Caco-2 (cell line): ENCODE results near the gene SDHB. TPM values are rescaled to one million over a fixed set of nuclear protein-coding genes. Genes with fewer than 3 reads are reported as not detected.

ENCODE experiments used
- BruUV-seq: library from RNA; stranded (reverse); fragments of 400-500 nt; replicated peaks from 2 replicates; lab custom pipeline; 2021; lab: Mats Ljungman, UMichigan
- CTCF ChIA-PET: fragments of 300-600 bp; sonication (Branson Sonifier 250); formaldehyde crosslinking; loops from one replicate; lab custom pipeline; 2022; ENCODE audit warnings: antibody characterized with exemption; lab: Charles Lee
- POLR2A ChIA-PET: fragments of 300-600 bp; sonication (Branson Sonifier 250); formaldehyde crosslinking; loops from one replicate; lab custom pipeline; 2022; ENCODE audit warnings: antibody characterized with exemption; lab: Charles Lee
- DNase-seq, 2 experiments: peaks; one replicate each; pipeline versions ENCODE4 v3.0.0 to v3.0.0-alpha.2; 2020 to 2022
- H3K27me3 ChIP-seq: replicated peaks from 2 replicates; pipeline ENCODE4 v1.6.0; 2011; ENCODE audit warnings: low read length; ENCODE audit not compliant: control insufficient read depth, insufficient read depth
- H3K36me3 ChIP-seq: 2 replicates; pipeline ENCODE4 v1.5.1; 2011; ENCODE audit warnings: low read length; ENCODE audit not compliant: control insufficient read depth, insufficient read depth
- H3K4me1 ChIP-seq: fragments of 250-450 bp; sonication (Bioruptor Pico); 2 replicates; pipeline ENCODE4 v1.5.1; 2020; ENCODE audit warnings: mild to moderate bottlenecking
- H3K4me3 ChIP-seq: 2 replicates; pipeline ENCODE4 v1.5.1; 2011; ENCODE audit warnings: low read depth, mild to moderate bottlenecking, control low read depth, low read length
- H3K9me3 ChIP-seq: fragments of 250-450 bp; sonication (Bioruptor Pico); 2 replicates; pipeline ENCODE4 v1.5.1; 2020; ENCODE audit warnings: mild to moderate bottlenecking, moderate library complexity
- H3K27ac Mint-ChIP-seq: one replicate; pipeline ENCODE4 v1.8.0; 2022; ENCODE audit warnings: mixed read lengths; ENCODE audit not compliant: unreplicated experiment
- H3K27me3 Mint-ChIP-seq: one replicate; pipeline ENCODE4 v1.8.0; 2022; ENCODE audit warnings: mixed read lengths; ENCODE audit not compliant: insufficient read depth, unreplicated experiment
- H3K36me3 Mint-ChIP-seq: one replicate; pipeline ENCODE4 v1.8.0; 2022; ENCODE audit warnings: mild to moderate bottlenecking, mixed read lengths; ENCODE audit not compliant: insufficient read depth, unreplicated experiment
- H3K4me1 Mint-ChIP-seq: one replicate; pipeline ENCODE4 v1.8.0; 2022; ENCODE audit warnings: low read depth, mixed read lengths; ENCODE audit not compliant: unreplicated experiment
- H3K4me3 Mint-ChIP-seq: one replicate; pipeline ENCODE4 v1.8.0; 2022; ENCODE audit warnings: mild to moderate bottlenecking, moderate library complexity, mixed read lengths; ENCODE audit not compliant: unreplicated experiment
- H3K9me3 Mint-ChIP-seq: one replicate; pipeline ENCODE4 v1.8.0; 2022; ENCODE audit warnings: mixed read lengths; ENCODE audit not compliant: unreplicated experiment
- CTCF ChIP-seq, 2 experiments: fragments of 200-600 bp in 1 of 2; IDR thresholded peaks; 1 replicate in 1 of 2; 2 replicates in 1 of 2; pipeline versions ENCODE4 v1.5.1 to v1.8.0; 2011 to 2022; ENCODE audit warnings: antibody characterized with exemption in 1 of 2, control low read depth in 1 of 2, inconsistent platforms in 1 of 2, low read depth in 1 of 2, low read length in 1 of 2, mild to moderate bottlenecking in 1 of 2, moderate library complexity in 1 of 2; ENCODE audit not compliant: insufficient read depth in 1 of 2, severe bottlenecking in 1 of 2, unreplicated experiment in 1 of 2
- intact Hi-C: fragments of 100-400 bp; cut with micrococcal nuclease; formaldehyde crosslinking; loops from one replicate; pipeline ENCODE4 v1.10.0; 2022; ENCODE audit not compliant: unreplicated experiment
- total RNA-seq: library from RNA; stranded (reverse); gene quantifications from 2 replicates; pipeline ENCODE4 v1.2.3, GENCODE V29; 2022

The SDHB gene
- total RNA-seq, 1 experiment from 2014 or later, result 91.5 TPM

- ChIA-PET POLR2A (no interaction called here), CTCF (no interaction called here)
- Mint-ChIP-seq H3K4me1 (no peaks in the 10 kb centered on the region), H3K36me3 (peaks cover 36% of the 10 kb centered on the region), H3K9me3 (no peaks in the 10 kb centered on the region), H3K27me3 (no peaks in the 10 kb centered on the region), H3K27ac (no peak overlapping the region), H3K4me3 (no peak overlapping the region)
- BruUV-seq, result no TSS peak
- intact Hi-C loops, result no loop called here
- Histone ChIP-seq H3K4me3 (no peak overlapping the region), H3K36me3 (no peaks in the 10 kb centered on the region), H3K27me3 (no peaks in the 10 kb centered on the region), H3K9me3 (no peaks in the 10 kb centered on the region), H3K4me1 (no peaks in the 10 kb centered on the region)
- TF ChIP-seq CTCF (IDR thresholded peaks at IDR 0.05; ENCODE audit: insufficient read depth in 1 of 2, low read depth in 1 of 2, low read length in 1 of 2, severe bottlenecking in 1 of 2, unreplicated experiment in 1 of 2), result no peak
- no peak for DNase-seq
Observed at GRCh38 chr1:17031436-17031835, 22.4 kb downstream of the SDHB start.

GRCh38 chr1:17030206-17030605, 23.6 kb downstream of the SDHB start:
- TF ChIP-seq CTCF (IDR thresholded peaks at IDR 0.05; ENCODE audit: insufficient read depth in 1 of 2, low read depth in 1 of 2, low read length in 1 of 2, severe bottlenecking in 1 of 2, unreplicated experiment in 1 of 2), result no peak
- H3K27me3 Mint-ChIP-seq, result no peaks in the 10 kb centered on the region
- Histone ChIP-seq H3K27me3 (no peaks in the 10 kb centered on the region), H3K4me1 (no peaks in the 10 kb centered on the region), H3K36me3 (no peaks in the 10 kb centered on the region), H3K9me3 (no peaks in the 10 kb centered on the region), H3K4me3 (no peak overlapping the region)
- intact Hi-C loops, result no loop called here
- no peaks in the 10 kb centered on the region for H3K9me3 Mint-ChIP-seq
- CTCF ChIA-PET, result no interaction called here
- no peak overlapping the region for H3K27ac Mint-ChIP-seq
- no peaks in the 10 kb centered on the region for H3K4me1 Mint-ChIP-seq
- BruUV-seq, result no TSS peak
- H3K4me3 Mint-ChIP-seq, result no peak overlapping the region
- POLR2A ChIA-PET, result no interaction called here
- DNase-seq, result no peak
- H3K36me3 Mint-ChIP-seq, result peaks cover 29% of the 10 kb centered on the region

GRCh38 chr1:17028662-17029188, 25.1 kb downstream of the SDHB start:
- no peaks in the 10 kb centered on the region for H3K9me3 ChIP-seq
- Mint-ChIP-seq H3K27ac (no peak overlapping the region), H3K4me3 (no peak overlapping the region), H3K4me1 (no peaks in the 10 kb centered on the region), H3K9me3 (no peaks in the 10 kb centered on the region), H3K36me3 (peaks cover 37% of the 10 kb centered on the region), H3K27me3 (no peaks in the 10 kb centered on the region)
- ChIA-PET CTCF (interaction anchor here (0.6 kb wide), 1 partner anchor 166 kb away, joined by 9 read pairs; no protein-coding TSS in a partner anchor), POLR2A (no interaction called here)
- no peaks in the 10 kb centered on the region for H3K4me1 ChIP-seq
- no peak overlapping the region for H3K4me3 ChIP-seq
- TF ChIP-seq CTCF (IDR thresholded peaks at IDR 0.05; ENCODE audit: insufficient read depth in 1 of 2, low read depth in 1 of 2, low read length in 1 of 2, severe bottlenecking in 1 of 2, unreplicated experiment in 1 of 2), result no peak
- H3K36me3 ChIP-seq, result no peaks in the 10 kb centered on the region
- intact Hi-C loops, result no loop called here
- no TSS peak for BruUV-seq
- DNase-seq, result no peak
- no peaks in the 10 kb centered on the region for H3K27me3 ChIP-seq
